ENCODE results near the gene LYAR.

GRCh38 chr4:4334798-4335520, 45.0 kb upstream of the LYAR start:
- TF ChIP-seq, protein P1, sequence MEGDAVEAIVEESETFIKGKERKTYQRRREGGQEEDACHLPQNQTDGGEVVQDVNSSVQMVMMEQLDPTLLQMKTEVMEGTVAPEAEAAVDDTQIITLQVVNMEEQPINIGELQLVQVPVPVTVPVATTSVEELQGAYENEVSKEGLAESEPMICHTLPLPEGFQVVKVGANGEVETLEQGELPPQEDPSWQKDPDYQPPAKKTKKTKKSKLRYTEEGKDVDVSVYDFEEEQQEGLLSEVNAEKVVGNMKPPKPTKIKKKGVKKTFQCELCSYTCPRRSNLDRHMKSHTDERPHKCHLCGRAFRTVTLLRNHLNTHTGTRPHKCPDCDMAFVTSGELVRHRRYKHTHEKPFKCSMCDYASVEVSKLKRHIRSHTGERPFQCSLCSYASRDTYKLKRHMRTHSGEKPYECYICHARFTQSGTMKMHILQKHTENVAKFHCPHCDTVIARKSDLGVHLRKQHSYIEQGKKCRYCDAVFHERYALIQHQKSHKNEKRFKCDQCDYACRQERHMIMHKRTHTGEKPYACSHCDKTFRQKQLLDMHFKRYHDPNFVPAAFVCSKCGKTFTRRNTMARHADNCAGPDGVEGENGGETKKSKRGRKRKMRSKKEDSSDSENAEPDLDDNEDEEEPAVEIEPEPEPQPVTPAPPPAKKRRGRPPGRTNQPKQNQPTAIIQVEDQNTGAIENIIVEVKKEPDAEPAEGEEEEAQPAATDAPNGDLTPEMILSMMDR (IDR thresholded peaks at IDR 0.05): peak in 3 of 4 experiments; percentile 37 to 66 (median 53)
- no peak for TF ChIP-seq POLR2AphosphoS5 (IDR thresholded peaks at IDR 0.05)
